ENCODE results near the gene SERPINB6.
"Not testable (repeated sequence)": the region's sequence is repeated elsewhere in the genome, so short reads cannot be mapped to it uniquely, and the experiment has no call there.

SERPINB6 gene

GRCh38 chr6:2942116-2942515, 29.3 kb downstream of the SERPINB6 start:
- intact Hi-C loops (cut with DNase I), result not testable (repeated sequence)
- peak in 1 of 10 donors; percentile 31 for DNase-seq

GRCh38 chr6:2940851-2941250, 30.5 kb downstream of the SERPINB6 start:
- peak in 1 of 10 donors; percentile 4 for DNase-seq
- intact Hi-C loops (cut with DNase I), result no loop called here

- DNase-seq, result peak in 1 of 10 donors; percentile 16
These were observed 31.1 kb downstream of the SERPINB6 start for GRCh38 chr6:2940010-2940850.

GRCh38 chr6:2939315-2940009, 31.9 kb downstream of the SERPINB6 start:
- intact Hi-C loops (cut with DNase I), result loop anchor here (10.0 kb wide), 1 partner anchor 165 kb away; no protein-coding TSS in a partner anchor
- peak in 2 of 10 donors; percentile 6 to 79 for DNase-seq

More at GRCh38 chr6:2940010-2940850, 31.1 kb downstream of the SERPINB6 start:
- intact Hi-C loops (cut with DNase I), result no loop called here

- intact Hi-C loops (cut with DNase I), result loop anchor here (10.0 kb wide), 1 partner anchor 164 kb away; no protein-coding TSS in a partner anchor
- peak in 2 of 10 donors; percentile 0 to 33 for DNase-seq
These were observed 32.7 kb downstream of the SERPINB6 start for GRCh38 chr6:2938632-2939083.

GRCh38 chr6:2938004-2938631, 33.2 kb downstream of the SERPINB6 start:
- DNase-seq, result peak in 2 of 10 donors; percentile 2 to 45
- intact Hi-C loops (cut with DNase I), result loop anchor here (10.0 kb wide), 1 partner anchor 163 kb away; no protein-coding TSS in a partner anchor

- peak in 1 of 10 donors; percentile 21 for DNase-seq
- intact Hi-C loops (cut with DNase I), result loop anchor here (10.0 kb wide), 1 partner anchor 163 kb away; no protein-coding TSS in a partner anchor
These were observed 33.8 kb downstream of the SERPINB6 start for GRCh38 chr6:2937627-2938003.

- peak in 1 of 10 donors; percentile 75 for DNase-seq
- intact Hi-C loops (cut with DNase I), result loop anchor here (10.0 kb wide), 1 partner anchor 161 kb away; no protein-coding TSS in a partner anchor
These were observed 35.6 kb downstream of the SERPINB6 start for GRCh38 chr6:2935566-2936291.

- DNase-seq, result no peak
- intact Hi-C loops (cut with DNase I), result loop anchor here (10.0 kb wide), 1 partner anchor 159 kb away; no protein-coding TSS in a partner anchor
These were observed 37.3 kb downstream of the SERPINB6 start for GRCh38 chr6:2934057-2934456.

GRCh38 chr6:2932911-2933310, 38.5 kb downstream of the SERPINB6 start:
- peak in 1 of 10 donors; percentile 52 for DNase-seq
- intact Hi-C loops (cut with DNase I), result loop anchor here (1.0 to 10.0 kb wide), 2 partner anchors 87 to 158 kb away; no protein-coding TSS in a partner anchor

GRCh38 chr6:2931970-2932748, 39.2 kb downstream of the SERPINB6 start:
- intact Hi-C loops (cut with DNase I), result loop anchor here (1.0 to 10.0 kb wide), 2 partner anchors 86 to 157 kb away; no protein-coding TSS in a partner anchor
- DNase-seq, result peak; percentile 58 to 96 (median 85)

- intact Hi-C loops (cut with DNase I), result loop anchor here (10.0 kb wide), 1 partner anchor 156 kb away; no protein-coding TSS in a partner anchor
- no peak for DNase-seq
These were observed 40.3 kb downstream of the SERPINB6 start for GRCh38 chr6:2931055-2931454.

GRCh38 chr6:2927931-2928330, 43.4 kb downstream of the SERPINB6 start:
- peak in 1 of 10 donors; percentile 10 for DNase-seq
- intact Hi-C loops (cut with DNase I), result not testable (repeated sequence)

GRCh38 chr6:2925842-2926747, 45.3 kb downstream of the SERPINB6 start:
- intact Hi-C loops (cut with DNase I), result not testable (repeated sequence)
- DNase-seq, result peak in 1 of 10 donors; percentile 43

GRCh38 chr6:2921520-2922115, 49.7 kb downstream of the SERPINB6 start:
- intact Hi-C loops (cut with DNase I), result no loop called here
- DNase-seq, result peak in 2 of 10 donors; percentile 49 to 62

GRCh38 chr6:2920671-2921112, 50.7 kb downstream of the SERPINB6 start:
- intact Hi-C loops (cut with DNase I), result no loop called here
- peak in 1 of 10 donors; percentile 80 for DNase-seq

GRCh38 chr6:2919886-2920285, 51.5 kb downstream of the SERPINB6 start:
- DNase-seq, result no peak
- intact Hi-C loops (cut with DNase I), result no loop called here
